Activated CD8-positive, alpha-beta memory T cell treated with anti-CD3 and anti-CD28 coated beads for 1 hour (primary cell): ENCODE measurements around the gene SLC9A7.

Experiments used
- DNase-seq, 2 donors: peaks; one replicate each; pipeline ENCODE4 v3.0.0-alpha.2; 2020; ENCODE audit warnings: low read depth in 1 of 2; ENCODE audit errors: extremely low read depth in 1 of 2

The SLC9A7 gene

GRCh38 chrX:46707274-46707965 lies 51.5 kb downstream of the SLC9A7 start:
- no peak for DNase-seq

- no peak for DNase-seq
These were observed 54.0 kb downstream of the SLC9A7 start for GRCh38 chrX:46704767-46705386.

- no peak for DNase-seq
These were observed 54.9 kb downstream of the SLC9A7 start for GRCh38 chrX:46703980-46704379.

GRCh38 chrX:46698691-46699090 lies 60.2 kb downstream of the SLC9A7 start:
- no peak for DNase-seq

- DNase-seq: no peak
These were observed 63.4 kb downstream of the SLC9A7 start for GRCh38 chrX:46695491-46695890.

- no peak for DNase-seq
These were observed 64.4 kb downstream of the SLC9A7 start for GRCh38 chrX:46694549-46694948.

- no peak for DNase-seq
These were observed 65.8 kb downstream of the SLC9A7 start for GRCh38 chrX:46693149-46693548.

- DNase-seq: no peak
These were observed 68.1 kb downstream of the SLC9A7 start for GRCh38 chrX:46690818-46691217.

- no peak for DNase-seq
These were observed 71.3 kb downstream of the SLC9A7 start for GRCh38 chrX:46687619-46688018.

- no peak for DNase-seq
These were observed 72.8 kb downstream of the SLC9A7 start for GRCh38 chrX:46686003-46686645.

- DNase-seq: no peak
These were observed 75.9 kb downstream of the SLC9A7 start for GRCh38 chrX:46683048-46683447.

GRCh38 chrX:46681849-46682248 lies 77.1 kb downstream of the SLC9A7 start:
- DNase-seq: no peak

- no peak for DNase-seq
These were observed 80.7 kb downstream of the SLC9A7 start for GRCh38 chrX:46678232-46678631.

- no peak for DNase-seq
These were observed 82.2 kb downstream of the SLC9A7 start for GRCh38 chrX:46676399-46677356.

- DNase-seq: no peak
These were observed 85.1 kb downstream of the SLC9A7 start for GRCh38 chrX:46673620-46674359.

GRCh38 chrX:46670316-46670715 lies 88.6 kb downstream of the SLC9A7 start:
- DNase-seq: no peak

GRCh38 chrX:46666831-46667230 lies 92.1 kb downstream of the SLC9A7 start:
- no peak for DNase-seq

- no peak for DNase-seq
These were observed 93.4 kb downstream of the SLC9A7 start for GRCh38 chrX:46665232-46666152.

- no peak for DNase-seq
These were observed 96.5 kb downstream of the SLC9A7 start for GRCh38 chrX:46662188-46662958.
